MG63 (cell line): Measurements from ENCODE around the gene PLXNC1. TPM values are rescaled to one million over a fixed set of nuclear protein-coding genes. Genes with fewer than 3 reads are reported as not detected.

Experiments used
- DNase-seq: peaks from one replicate; pipeline ENCODE4 v3.0.0-alpha.2; 2020
- H3K27me3 ChIP-seq: fragments of 250-450 bp; sonication (Bioruptor Pico); 2 replicates; pipeline ENCODE4 v1.5.1; 2020; ENCODE audit warnings: mild to moderate bottlenecking, moderate library complexity
- H3K36me3 ChIP-seq: fragments of 250-450 bp; sonication (Bioruptor Pico); 2 replicates; pipeline ENCODE4 v1.5.1; 2020; ENCODE audit warnings: mild to moderate bottlenecking, moderate library complexity
- H3K4me3 ChIP-seq: fragments of 250-450 bp; sonication (Bioruptor Pico); 2 replicates; pipeline ENCODE4 v1.5.1; 2020; ENCODE audit warnings: mild to moderate bottlenecking, moderate library complexity
- H3K9me3 ChIP-seq: fragments of 250-450 bp; sonication (Bioruptor Pico); 2 replicates; pipeline ENCODE4 v1.5.1; 2020; ENCODE audit warnings: mild to moderate bottlenecking, moderate library complexity
- total RNA-seq: library from RNA; depleted of rRNA; stranded (reverse); fragments of >200 nt; shearing (Covaris generic); gene quantifications from 2 replicates; pipeline ENCODE4 v1.2.3, GENCODE V29; 2014; ENCODE audit warnings: low replicate concordance

PLXNC1 gene
- total RNA-seq, 1 experiment from 2014 or later = 0.16 TPM

GRCh38 chr12:94269316-94269999 lies 121.1 kb downstream of the PLXNC1 start:
- DNase-seq = no peak
- no peaks in the 10 kb centered on the region for H3K36me3 ChIP-seq

GRCh38 chr12:94271351-94271750 lies 123.0 kb downstream of the PLXNC1 start:
- Histone ChIP-seq H3K4me3 (no peak overlapping the region), H3K27me3 (no peaks in the 10 kb centered on the region)
- DNase-seq = no peak

More at GRCh38 chr12:94269316-94269999, 121.1 kb downstream of the PLXNC1 start:
- no peak overlapping the region for H3K4me3 ChIP-seq
- no peaks in the 10 kb centered on the region for H3K9me3 ChIP-seq
- no peaks in the 10 kb centered on the region for H3K27me3 ChIP-seq

DNA sequence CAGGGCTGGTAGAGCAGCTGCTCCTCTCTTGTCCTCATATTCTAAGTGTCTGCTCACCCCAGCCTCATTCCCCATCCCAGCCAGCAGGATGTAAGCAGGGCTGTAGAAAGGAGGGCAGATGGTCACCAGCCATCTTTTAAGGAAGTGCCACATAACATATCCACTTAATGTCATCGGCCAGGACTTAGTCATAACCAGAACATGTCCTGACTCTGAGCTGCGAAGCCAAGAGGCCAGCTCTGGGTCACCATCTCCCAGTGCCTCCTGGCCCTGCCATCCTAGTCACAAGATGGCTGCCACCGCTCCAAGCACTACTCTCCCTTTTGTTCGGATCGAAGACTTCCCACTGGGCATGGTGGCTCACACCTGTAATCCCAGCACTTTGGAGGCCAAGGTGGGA lies 123.9 kb downstream of the PLXNC1 start:
- H3K27me3 ChIP-seq = no peaks in the 10 kb centered on the region
- H3K4me3 ChIP-seq = no peak overlapping the region
- DNase-seq = no peak
- H3K9me3 ChIP-seq = no peaks in the 10 kb centered on the region
- no peaks in the 10 kb centered on the region for H3K36me3 ChIP-seq

More at GRCh38 chr12:94271351-94271750, 123.0 kb downstream of the PLXNC1 start:
- Histone ChIP-seq H3K9me3 (no peaks in the 10 kb centered on the region), H3K36me3 (no peaks in the 10 kb centered on the region)

- H3K27me3 ChIP-seq = no peaks in the 10 kb centered on the region
- H3K36me3 ChIP-seq = no peaks in the 10 kb centered on the region
- H3K9me3 ChIP-seq = no peaks in the 10 kb centered on the region
- DNase-seq = no peak
- H3K4me3 ChIP-seq = no peak overlapping the region
These were observed 124.9 kb downstream of the PLXNC1 start for GRCh38 chr12:94273272-94273671.

- DNase-seq = no peak
- H3K27me3 ChIP-seq = no peaks in the 10 kb centered on the region
- H3K9me3 ChIP-seq = no peaks in the 10 kb centered on the region
- no peak overlapping the region for H3K4me3 ChIP-seq
- no peaks in the 10 kb centered on the region for H3K36me3 ChIP-seq
These were observed 128.3 kb downstream of the PLXNC1 start for GRCh38 chr12:94276725-94277124.

GRCh38 chr12:94277426-94278000 lies 129.1 kb downstream of the PLXNC1 start:
- Histone ChIP-seq H3K4me3 (no peak overlapping the region), H3K9me3 (no peaks in the 10 kb centered on the region), H3K36me3 (no peaks in the 10 kb centered on the region), H3K27me3 (no peaks in the 10 kb centered on the region)
- DNase-seq = peak; percentile 14

DNA sequence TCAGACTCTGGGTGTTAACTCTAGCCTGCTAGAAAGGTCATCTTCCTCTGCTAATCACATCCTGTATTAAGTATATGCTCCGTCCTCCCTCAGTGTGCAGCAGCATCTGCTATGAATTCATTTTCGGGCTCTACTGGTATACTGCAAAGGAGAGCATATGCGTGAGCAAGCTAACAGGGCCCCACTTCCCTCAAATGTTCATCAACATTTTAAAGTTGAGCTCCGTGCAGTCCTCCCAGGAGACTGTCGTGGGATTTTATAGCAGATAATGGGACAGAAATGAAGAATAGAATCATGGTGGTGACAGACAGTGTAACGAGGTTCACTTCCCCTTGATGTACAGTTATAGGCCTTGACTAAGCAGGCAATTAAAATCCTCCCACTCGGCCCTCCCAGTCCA lies 131.7 kb downstream of the PLXNC1 start:
- no peaks in the 10 kb centered on the region for H3K36me3 ChIP-seq
- no peaks in the 10 kb centered on the region for H3K27me3 ChIP-seq
- no peaks in the 10 kb centered on the region for H3K9me3 ChIP-seq
- no peak for DNase-seq
- H3K4me3 ChIP-seq = no peak overlapping the region

- no peaks in the 10 kb centered on the region for H3K36me3 ChIP-seq
- H3K9me3 ChIP-seq = no peaks in the 10 kb centered on the region
- no peak for DNase-seq
- no peak overlapping the region for H3K4me3 ChIP-seq
- H3K27me3 ChIP-seq = no peaks in the 10 kb centered on the region
These were observed 134.3 kb downstream of the PLXNC1 start for GRCh38 chr12:94282675-94283074.

DNA sequence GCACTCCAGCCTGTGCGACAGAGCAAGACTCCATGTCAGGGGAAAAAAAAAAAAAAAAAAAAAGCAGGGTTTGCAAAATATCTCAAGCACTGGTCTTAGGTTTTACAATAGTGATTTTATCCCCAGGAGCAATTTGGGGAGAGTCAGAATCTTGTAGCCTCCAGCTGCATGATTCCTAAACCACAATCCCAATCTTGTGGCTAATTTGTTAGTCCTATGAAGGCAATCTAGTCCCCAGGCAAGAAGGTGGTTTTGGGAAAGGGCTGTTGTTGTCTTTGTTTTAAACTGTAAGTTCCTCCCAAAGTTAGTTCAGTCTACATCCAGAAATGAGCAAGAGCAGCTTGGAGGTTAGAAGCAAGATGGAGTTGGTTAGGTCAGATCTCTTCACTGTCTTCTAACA lies 135.7 kb downstream of the PLXNC1 start:
- no peaks in the 10 kb centered on the region for H3K36me3 ChIP-seq
- H3K9me3 ChIP-seq = no peaks in the 10 kb centered on the region
- DNase-seq = no peak
- no peak overlapping the region for H3K4me3 ChIP-seq
- no peaks in the 10 kb centered on the region for H3K27me3 ChIP-seq

DNA sequence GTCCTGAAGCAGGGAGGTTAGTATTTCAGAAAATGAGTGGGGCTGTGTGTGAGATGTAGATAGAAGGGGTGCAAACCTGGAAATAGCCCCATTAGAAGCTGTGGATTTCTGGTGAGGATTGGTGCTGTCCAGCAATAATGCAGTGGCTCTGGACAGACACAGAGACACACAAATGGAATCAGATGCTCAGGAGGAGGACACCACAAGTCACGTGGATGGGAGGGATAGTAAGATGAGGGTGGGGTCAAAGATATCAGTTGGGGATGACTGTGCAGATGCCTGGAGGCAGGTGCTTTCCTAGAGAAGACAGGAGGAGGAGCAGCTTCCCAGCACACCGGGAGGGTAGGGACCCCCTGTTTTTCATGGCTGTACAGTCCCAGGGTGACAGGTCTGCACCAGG lies 136.5 kb downstream of the PLXNC1 start:
- H3K9me3 ChIP-seq = no peaks in the 10 kb centered on the region
- H3K27me3 ChIP-seq = no peaks in the 10 kb centered on the region
- no peak for DNase-seq
- no peak overlapping the region for H3K4me3 ChIP-seq
- H3K36me3 ChIP-seq = no peaks in the 10 kb centered on the region

- Histone ChIP-seq H3K9me3 (no peaks in the 10 kb centered on the region), H3K4me3 (no peak overlapping the region), H3K27me3 (no peaks in the 10 kb centered on the region), H3K36me3 (no peaks in the 10 kb centered on the region)
- no peak for DNase-seq
These were observed 137.7 kb downstream of the PLXNC1 start for GRCh38 chr12:94285943-94286582.

GRCh38 chr12:94286583-94287244 lies 138.3 kb downstream of the PLXNC1 start:
- DNase-seq = no peak
- H3K36me3 ChIP-seq = no peaks in the 10 kb centered on the region
- H3K27me3 ChIP-seq = no peaks in the 10 kb centered on the region
- no peaks in the 10 kb centered on the region for H3K9me3 ChIP-seq
- no peak overlapping the region for H3K4me3 ChIP-seq

- Histone ChIP-seq H3K9me3 (no peaks in the 10 kb centered on the region), H3K4me3 (no peak overlapping the region), H3K27me3 (no peaks in the 10 kb centered on the region), H3K36me3 (no peaks in the 10 kb centered on the region)
- no peak for DNase-seq
These were observed 138.9 kb downstream of the PLXNC1 start for GRCh38 chr12:94287245-94287628.

- H3K36me3 ChIP-seq = no peaks in the 10 kb centered on the region
- peak; percentile 78 for DNase-seq
- H3K4me3 ChIP-seq = no peak overlapping the region
- H3K9me3 ChIP-seq = no peaks in the 10 kb centered on the region
- H3K27me3 ChIP-seq = no peaks in the 10 kb centered on the region
These were observed 141.3 kb downstream of the PLXNC1 start for GRCh38 chr12:94289461-94290312.

GRCh38 chr12:94290353-94290752 lies 142.0 kb downstream of the PLXNC1 start:
- H3K4me3 ChIP-seq = no peak overlapping the region
- H3K36me3 ChIP-seq = no peaks in the 10 kb centered on the region
- DNase-seq = peak; percentile 14
- no peaks in the 10 kb centered on the region for H3K27me3 ChIP-seq
- no peaks in the 10 kb centered on the region for H3K9me3 ChIP-seq

- Histone ChIP-seq H3K9me3 (no peaks in the 10 kb centered on the region), H3K4me3 (no peak overlapping the region), H3K36me3 (no peaks in the 10 kb centered on the region; the same call in 1 of the 2 replicates), H3K27me3 (no peaks in the 10 kb centered on the region)
- no peak for DNase-seq
These were observed 148.8 kb downstream of the PLXNC1 start for GRCh38 chr12:94297096-94297699.
